HG03135 (cell line): ENCODE data around the gene PLXDC2.
"Not testable (repeated sequence)": the region's sequence is repeated elsewhere in the genome, so short reads cannot be mapped to it uniquely, and the experiment has no call there.

Source experiments
- ATAC-seq: cut with Tn5 transposase; IDR thresholded peaks from one replicate; pipeline ENCODE4 v1.9.1; 2021; ENCODE audit warnings: mild to moderate bottlenecking, moderate library complexity; ENCODE audit not compliant: unreplicated experiment

The PLXDC2 gene

GRCh38 chr10:20166096-20166675 is 350.0 kb downstream of the PLXDC2 start:
- no peak for ATAC-seq

- ATAC-seq = no peak
These were observed 354.4 kb downstream of the PLXDC2 start for GRCh38 chr10:20170661-20171060.

- no peak for ATAC-seq
These were observed 356.8 kb downstream of the PLXDC2 start for GRCh38 chr10:20173046-20173445.

- ATAC-seq = no peak
These were observed 359.5 kb downstream of the PLXDC2 start for GRCh38 chr10:20175719-20176118.

- no peak for ATAC-seq
These were observed 364.5 kb downstream of the PLXDC2 start for GRCh38 chr10:20180766-20181165.

GRCh38 chr10:20181434-20181833 is 365.2 kb downstream of the PLXDC2 start:
- ATAC-seq = no peak

GRCh38 chr10:20185116-20185515 is 368.9 kb downstream of the PLXDC2 start:
- no peak for ATAC-seq

GRCh38 chr10:20191392-20191791 is 375.2 kb downstream of the PLXDC2 start:
- ATAC-seq = not testable (repeated sequence)

GRCh38 chr10:20195076-20195475 is 378.8 kb downstream of the PLXDC2 start:
- no peak for ATAC-seq

GRCh38 chr10:20200758-20201157 is 384.5 kb downstream of the PLXDC2 start:
- ATAC-seq = no peak

- no peak for ATAC-seq
These were observed 386.1 kb downstream of the PLXDC2 start for GRCh38 chr10:20202337-20202736.

- no peak for ATAC-seq
These were observed 391.4 kb downstream of the PLXDC2 start for GRCh38 chr10:20207653-20208052.

- not testable (repeated sequence) for ATAC-seq
These were observed 392.9 kb downstream of the PLXDC2 start for GRCh38 chr10:20209098-20209497.

- no peak for ATAC-seq
These were observed 399.4 kb downstream of the PLXDC2 start for GRCh38 chr10:20215547-20216152.

GRCh38 chr10:20221356-20221755 is 405.1 kb downstream of the PLXDC2 start:
- ATAC-seq = no peak

GRCh38 chr10:20228729-20229128 is 412.5 kb downstream of the PLXDC2 start:
- ATAC-seq = no peak

- ATAC-seq = no peak
These were observed 416.0 kb downstream of the PLXDC2 start for GRCh38 chr10:20232079-20232705.

GRCh38 chr10:20233423-20233822 is 417.2 kb downstream of the PLXDC2 start:
- no peak for ATAC-seq

- no peak for ATAC-seq
These were observed 418.3 kb downstream of the PLXDC2 start for GRCh38 chr10:20234579-20234978.

GRCh38 chr10:20237091-20237570 is 420.9 kb downstream of the PLXDC2 start:
- no peak for ATAC-seq

GRCh38 chr10:20237586-20237985 is 421.4 kb downstream of the PLXDC2 start:
- no peak for ATAC-seq

GRCh38 chr10:20240643-20241042 is 424.4 kb downstream of the PLXDC2 start:
- ATAC-seq = no peak
